H9 (cell line): ENCODE measurements around the gene SGMS2. TPM values are rescaled to one million over a fixed set of nuclear protein-coding genes. Genes with fewer than 3 reads are reported as not detected.

Experiments used
- DNase-seq: peaks from one replicate; pipeline ENCODE4 v3.0.0-alpha.2; 2017
- H2AFZ ChIP-seq: one replicate; pipeline ENCODE4 v1.6.1; 2013; ENCODE audit warnings: mild to moderate bottlenecking, low read length, control low read depth, moderate library complexity
- H2AK5ac ChIP-seq: 2 replicates; pipeline ENCODE4 v1.6.1; 2013; ENCODE audit warnings: low read length, control low read depth, mixed read lengths; ENCODE audit not compliant: insufficient read length
- H2BK120ac ChIP-seq: one replicate; pipeline ENCODE4 v1.6.1; 2013; ENCODE audit warnings: low read depth, mild to moderate bottlenecking, low read length, control low read depth, inconsistent platforms; ENCODE audit not compliant: poor library complexity, severe bottlenecking
- H2BK12ac ChIP-seq: 2 replicates; pipeline ENCODE4 v1.6.1; 2013; ENCODE audit warnings: low read length, control low read depth, mixed read lengths, low read depth; ENCODE audit not compliant: insufficient read length
- H2BK15ac ChIP-seq: 2 replicates; pipeline ENCODE4 v1.6.1; 2013; ENCODE audit warnings: low read depth, low read length, control low read depth
- H2BK20ac ChIP-seq: one replicate; pipeline ENCODE4 v1.6.1; 2013; ENCODE audit warnings: low read depth, mild to moderate bottlenecking, low read length, control low read depth, inconsistent platforms; ENCODE audit not compliant: poor library complexity, severe bottlenecking
- H2BK5ac ChIP-seq: 2 replicates; pipeline ENCODE4 v1.6.1; 2013; ENCODE audit warnings: low read length, control low read depth, mixed read lengths; ENCODE audit not compliant: insufficient read length
- H3K14ac ChIP-seq: 2 replicates; pipeline ENCODE4 v1.6.1; 2013; ENCODE audit warnings: low read length, control low read depth; ENCODE audit not compliant: insufficient read depth
- H3K18ac ChIP-seq: 2 replicates; pipeline ENCODE4 v1.6.1; 2013; ENCODE audit warnings: low read depth, mild to moderate bottlenecking, mixed read lengths, low read length, control low read depth; ENCODE audit not compliant: insufficient read length
- H3K23ac ChIP-seq: 2 replicates; pipeline ENCODE4 v1.6.1; 2013; ENCODE audit warnings: low read length, control low read depth, mixed read lengths, low read depth; ENCODE audit not compliant: insufficient read length
- H3K23me2 ChIP-seq: 2 replicates; pipeline ENCODE4 v1.6.1; 2013; ENCODE audit warnings: low read depth, mild to moderate bottlenecking, mixed read lengths, low read length, control low read depth; ENCODE audit not compliant: insufficient read length, poor library complexity, severe bottlenecking
- H3K27ac ChIP-seq: 2 replicates; pipeline ENCODE4 v1.5.1; 2013; ENCODE audit warnings: low read length, control low read depth, mixed read lengths, low read depth; ENCODE audit not compliant: insufficient read length
- H3K27me3 ChIP-seq: 2 replicates; pipeline ENCODE4 v1.6.1; 2013; ENCODE audit warnings: low read length, control low read depth, inconsistent platforms; ENCODE audit not compliant: insufficient read depth
- H3K4ac ChIP-seq: 2 replicates; pipeline ENCODE4 v1.6.1; 2013; ENCODE audit warnings: low read depth, mild to moderate bottlenecking, control low read depth, inconsistent platforms, low read length, moderate library complexity
- H3K4me1 ChIP-seq: 2 replicates; pipeline ENCODE4 v1.6.1; 2013; ENCODE audit warnings: low read length, control low read depth, inconsistent platforms; ENCODE audit not compliant: insufficient read depth
- H3K4me2 ChIP-seq: 2 replicates; pipeline ENCODE4 v1.6.1; 2013; ENCODE audit warnings: low read length, control low read depth, mixed read lengths; ENCODE audit not compliant: insufficient read length, insufficient read depth
- H3K56ac ChIP-seq: 2 replicates; pipeline ENCODE4 v1.6.1; 2013; ENCODE audit warnings: low read depth, mild to moderate bottlenecking, mixed read lengths, low read length, control low read depth; ENCODE audit not compliant: insufficient read length
- H3K79me1 ChIP-seq: 2 replicates; pipeline ENCODE4 v1.6.1; 2013; ENCODE audit warnings: low read depth, mild to moderate bottlenecking, moderate library complexity, low read length, control low read depth, inconsistent platforms; ENCODE audit not compliant: insufficient read depth, poor library complexity, severe bottlenecking
- H3K79me2 ChIP-seq: 2 replicates; pipeline ENCODE4 v1.6.1; 2013; ENCODE audit warnings: low read length, control low read depth, inconsistent platforms; ENCODE audit not compliant: insufficient read depth
- H3K9ac ChIP-seq: 2 replicates; pipeline ENCODE4 v1.6.1; 2013; ENCODE audit warnings: low read length, control low read depth, mixed read lengths; ENCODE audit not compliant: insufficient read length; ENCODE audit errors: extremely low read depth
- H3K9me3 ChIP-seq: one replicate; pipeline ENCODE4 v1.6.1; 2013; ENCODE audit warnings: low read depth, low read length, inconsistent platforms; ENCODE audit not compliant: control insufficient read depth
- H3T11ph ChIP-seq: one replicate; pipeline ENCODE4 v1.6.1; 2013; ENCODE audit warnings: mild to moderate bottlenecking, low read length, control low read depth, inconsistent platforms
- H4K20me1 ChIP-seq: one replicate; pipeline ENCODE4 v1.6.1; 2013; ENCODE audit not compliant: control insufficient read depth, insufficient read length, insufficient read depth
- H4K5ac ChIP-seq: 2 replicates; pipeline ENCODE4 v1.6.1; 2013; ENCODE audit warnings: low read depth, mild to moderate bottlenecking, mixed read lengths, low read length, control low read depth; ENCODE audit not compliant: insufficient read length
- H4K8ac ChIP-seq: replicated peaks from 2 replicates; pipeline ENCODE4 v1.6.1; 2013; ENCODE audit warnings: low read length, control low read depth, mixed read lengths, low read depth; ENCODE audit not compliant: insufficient read length
- H4K91ac ChIP-seq: 2 replicates; pipeline ENCODE4 v1.6.1; 2013; ENCODE audit warnings: low read depth, mild to moderate bottlenecking, moderate library complexity, mixed read lengths, low read length, control low read depth; ENCODE audit not compliant: insufficient read length
- H3K27ac Mint-ChIP-seq, 3 experiments: 2 replicates in 2 of 3; 3 replicates in 1 of 3; pipeline ENCODE4 v1.8.0; 2020 to 2021; ENCODE audit warnings: mixed read lengths in 3 of 3, mild to moderate bottlenecking in 1 of 3, moderate library complexity in 1 of 3
- H3K27me3 Mint-ChIP-seq: 2 replicates; pipeline ENCODE4 v1.8.0; 2021; ENCODE audit warnings: low read depth, mild to moderate bottlenecking, moderate library complexity, mixed read lengths
- H3K36me3 Mint-ChIP-seq, 3 experiments: 2 replicates in 2 of 3; 3 replicates in 1 of 3; pipeline ENCODE4 v1.8.0; 2020 to 2021; ENCODE audit warnings: low read depth in 3 of 3, mixed read lengths in 3 of 3; ENCODE audit not compliant: insufficient read depth in 1 of 3
- H3K4me1 Mint-ChIP-seq, 2 experiments: 2 replicates each; pipeline ENCODE4 v1.8.0; 2020; ENCODE audit warnings: mixed read lengths in 2 of 2
- H3K4me3 Mint-ChIP-seq, 2 experiments: 2 replicates in 1 of 2; 3 replicates in 1 of 2; pipeline ENCODE4 v1.8.0; 2020 to 2021; ENCODE audit warnings: mild to moderate bottlenecking in 2 of 2, mixed read lengths in 2 of 2, moderate library complexity in 1 of 2
- H3K9me3 Mint-ChIP-seq, 2 experiments: 2 replicates in 1 of 2; 3 replicates in 1 of 2; pipeline ENCODE4 v1.8.0; 2020; ENCODE audit warnings: mild to moderate bottlenecking in 2 of 2, mixed read lengths in 2 of 2, moderate library complexity in 1 of 2
- WGBS: extraction: QIAGEN DNeasy Blood & Tissue Kit; methylation state at CpG from one replicate; pipeline ENCODE4 v1.1.7; 2013; ENCODE audit warnings: missing lambda C conversion rate, low lambda C conversion rate, mixed read lengths; ENCODE audit not compliant: insufficient read length; ENCODE audit errors: extremely low coverage; 5-methylcytosine and 5-hydroxymethylcytosine counted together
- total RNA-seq: library from RNA; stranded (reverse); gene quantifications from 2 replicates; pipeline ENCODE4 v1.2.1, GENCODE V29; 2021
- TF ChIP-seq, protein P1 (sequence below): fragments of 200-600 bp; sonication (generic); conservative IDR thresholded peaks from 3 replicates; pipeline ENCODE4 v1.8.0; 2021; ENCODE audit warnings: antibody characterized with exemption, mild to moderate bottlenecking

The SGMS2 gene
- total RNA-seq, 1 experiment from 2014 or later, result 9.7 TPM

DNA sequence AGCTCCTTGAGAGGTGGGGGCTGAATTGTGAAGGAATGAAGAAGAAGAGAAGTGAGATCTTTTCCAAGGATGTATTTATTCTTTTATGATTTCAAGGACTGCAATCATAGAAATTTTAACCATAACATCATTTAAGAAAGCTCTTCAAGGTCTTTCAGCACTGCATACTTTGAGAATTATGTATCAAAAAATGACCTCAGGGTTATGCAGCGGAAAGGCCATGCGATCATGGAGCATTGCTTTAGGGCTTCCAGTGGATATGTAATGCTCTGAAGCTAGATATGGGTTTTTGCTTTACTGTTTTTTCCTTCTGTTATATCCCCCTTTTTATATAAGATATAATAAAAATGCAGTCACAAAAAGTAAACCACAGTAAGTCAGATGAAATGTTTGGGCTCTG, 38.7 kb downstream of the SGMS2 start:
- Histone ChIP-seq H4K5ac (no peak overlapping the region), H2AK5ac (no peak overlapping the region), H2BK12ac (no peak overlapping the region), H3K23me2 (no peaks in the 10 kb centered on the region), H4K91ac (no peak overlapping the region), H3K4ac (no peak overlapping the region), H2BK120ac (no peak overlapping the region), H2BK5ac (no peak overlapping the region), H3K4me1 (peaks cover 2% of the 10 kb centered on the region; the same call in 1 of the 2 replicates), H3K9me3 (no peaks in the 10 kb centered on the region), H3K79me1 (no peaks in the 10 kb centered on the region), H3K23ac (no peak overlapping the region), H3K79me2 (no peaks in the 10 kb centered on the region), H4K20me1 (no peaks in the 10 kb centered on the region), H3K18ac (no peak overlapping the region), H3K9ac (no peak overlapping the region), H2AFZ (no peak overlapping the region), H3K27me3 (no peaks in the 10 kb centered on the region), H3T11ph (no peak overlapping the region), H3K27ac (no peak overlapping the region), H3K56ac (no peak overlapping the region), H3K14ac (no peak overlapping the region), H3K4me2 (no peak overlapping the region), H4K8ac (no peak overlapping the region), H2BK15ac (no peak overlapping the region), H2BK20ac (no peak overlapping the region)
- no peaks in the 10 kb centered on the region for H3K27me3 Mint-ChIP-seq
- TF ChIP-seq, protein P1, sequence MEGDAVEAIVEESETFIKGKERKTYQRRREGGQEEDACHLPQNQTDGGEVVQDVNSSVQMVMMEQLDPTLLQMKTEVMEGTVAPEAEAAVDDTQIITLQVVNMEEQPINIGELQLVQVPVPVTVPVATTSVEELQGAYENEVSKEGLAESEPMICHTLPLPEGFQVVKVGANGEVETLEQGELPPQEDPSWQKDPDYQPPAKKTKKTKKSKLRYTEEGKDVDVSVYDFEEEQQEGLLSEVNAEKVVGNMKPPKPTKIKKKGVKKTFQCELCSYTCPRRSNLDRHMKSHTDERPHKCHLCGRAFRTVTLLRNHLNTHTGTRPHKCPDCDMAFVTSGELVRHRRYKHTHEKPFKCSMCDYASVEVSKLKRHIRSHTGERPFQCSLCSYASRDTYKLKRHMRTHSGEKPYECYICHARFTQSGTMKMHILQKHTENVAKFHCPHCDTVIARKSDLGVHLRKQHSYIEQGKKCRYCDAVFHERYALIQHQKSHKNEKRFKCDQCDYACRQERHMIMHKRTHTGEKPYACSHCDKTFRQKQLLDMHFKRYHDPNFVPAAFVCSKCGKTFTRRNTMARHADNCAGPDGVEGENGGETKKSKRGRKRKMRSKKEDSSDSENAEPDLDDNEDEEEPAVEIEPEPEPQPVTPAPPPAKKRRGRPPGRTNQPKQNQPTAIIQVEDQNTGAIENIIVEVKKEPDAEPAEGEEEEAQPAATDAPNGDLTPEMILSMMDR, result no peak
- H3K36me3 Mint-ChIP-seq, result no peaks in the 10 kb centered on the region
- no peak overlapping the region for H3K4me3 Mint-ChIP-seq
- H3K4me1 Mint-ChIP-seq, result peaks cover 17 to 23% of the 10 kb centered on the region in 2 experiments
- H3K9me3 Mint-ChIP-seq, result no peaks in the 10 kb centered on the region
- WGBS, result no CpG with 5 or more reads among the region's 2 CpGs
- DNase-seq, result no peak
- H3K27ac Mint-ChIP-seq, result no peak overlapping the region
